Neural progenitor cell (in vitro differentiated cells): Measurements from ENCODE around the gene RASL10A. TPM values are rescaled to one million over a fixed set of nuclear protein-coding genes. Genes with fewer than 3 reads are reported as not detected.
"Not testable (repeated sequence)": the region's sequence is repeated elsewhere in the genome, so short reads cannot be mapped to it uniquely, and the experiment has no call there.

Experiments
- DNase-seq: peaks from one replicate; pipeline ENCODE4 v3.0.0-alpha.2; 2016; ENCODE audit warnings: low spot score
- H2AFZ ChIP-seq: fragments of 200-600 bp; sonication (generic); replicated peaks from 2 replicates; pipeline ENCODE4 v1.6.1; 2016; ENCODE audit warnings: antibody characterized with exemption
- H3F3A ChIP-seq: fragments of 200-600 bp; sonication (generic); 2 replicates; pipeline ENCODE4 v1.6.1; 2016; ENCODE audit warnings: antibody characterized with exemption, low read depth
- H3K27ac ChIP-seq: fragments of 200-600 bp; sonication (generic); 2 replicates; pipeline ENCODE4 v1.5.1; 2016; ENCODE audit warnings: mild to moderate bottlenecking
- H3K27me3 ChIP-seq: fragments of 200-600 bp; sonication (generic); 2 replicates; pipeline ENCODE4 v1.6.1; 2016; ENCODE audit warnings: mild to moderate bottlenecking, moderate library complexity
- H3K36me3 ChIP-seq: fragments of 200-600 bp; sonication (generic); 2 replicates; pipeline ENCODE4 v1.5.1; 2016
- H3K4me1 ChIP-seq: fragments of 200-600 bp; sonication (generic); 2 replicates; pipeline ENCODE4 v1.6.1; 2016; ENCODE audit warnings: mixed run types
- H3K4me2 ChIP-seq: fragments of 200-600 bp; sonication (generic); 2 replicates; pipeline ENCODE4 v1.6.1; 2016
- H3K4me3 ChIP-seq: fragments of 200-600 bp; sonication (generic); 2 replicates; pipeline ENCODE4 v1.5.1; 2016
- H3K79me2 ChIP-seq: fragments of 200-600 bp; sonication (generic); 2 replicates; pipeline ENCODE4 v1.6.1; 2016; ENCODE audit warnings: low read depth
- H3K9ac ChIP-seq: fragments of 200-600 bp; sonication (generic); 2 replicates; pipeline ENCODE4 v1.6.1; 2016
- H3K9me3 ChIP-seq: fragments of 200-600 bp; sonication (generic); 2 replicates; pipeline ENCODE4 v1.5.1; 2016; ENCODE audit warnings: low read depth
- H4K20me1 ChIP-seq: fragments of 200-600 bp; sonication (generic); 2 replicates; pipeline ENCODE4 v1.6.1; 2016; ENCODE audit warnings: low read depth
- H3K27ac Mint-ChIP-seq: 3 replicates; pipeline ENCODE4 v1.8.0; 2021; ENCODE audit warnings: mixed read lengths
- H3K27me3 Mint-ChIP-seq: 2 replicates; pipeline ENCODE4 v1.8.0; 2022; ENCODE audit warnings: low read depth, mild to moderate bottlenecking, inconsistent platforms, moderate library complexity, mixed read lengths; ENCODE audit not compliant: insufficient read depth
- H3K36me3 Mint-ChIP-seq: 3 replicates; pipeline ENCODE4 v1.8.0; 2021; ENCODE audit warnings: mixed read lengths
- H3K4me1 Mint-ChIP-seq: 3 replicates; pipeline ENCODE4 v1.8.0; 2021; ENCODE audit warnings: mixed read lengths
- H3K4me3 Mint-ChIP-seq: 3 replicates; pipeline ENCODE4 v1.8.0; 2021; ENCODE audit warnings: mild to moderate bottlenecking, moderate library complexity, mixed read lengths
- H3K9me3 Mint-ChIP-seq: 3 replicates; pipeline ENCODE4 v1.8.0; 2020; ENCODE audit warnings: mixed read lengths
- CTCF ChIP-seq: fragments of 200-600 bp; sonication (generic); IDR thresholded peaks from 2 replicates; pipeline ENCODE4 v1.5.1; 2017; ENCODE audit warnings: antibody characterized with exemption, mild to moderate bottlenecking
- EZH2 ChIP-seq: fragments of 200-600 bp; sonication (generic); IDR thresholded peaks from 2 replicates; pipeline ENCODE4 v1.6.1; 2017; ENCODE audit warnings: antibody characterized with exemption, mild to moderate bottlenecking, moderate library complexity
- EZH2phosphoT487 ChIP-seq: fragments of 200-600 bp; sonication (generic); IDR thresholded peaks from 2 replicates; pipeline ENCODE4 v1.6.1; 2017; ENCODE audit warnings: antibody characterized with exemption
- total RNA-seq: library from RNA; depleted of rRNA; stranded (reverse); fragments of >200 nt; gene quantifications from 2 replicates; pipeline ENCODE4 v1.2.3, GENCODE V29; 2015; ENCODE audit warnings: low replicate concordance

RASL10A gene
- total RNA-seq, 1 donor from 2014 or later = 0.26 TPM

- H3K4me1 Mint-ChIP-seq = peaks cover 13% of the 10 kb centered on the region
- Histone ChIP-seq H3K4me2 (peak overlapping the region; percentile 22), H3K27ac (no peak overlapping the region), H3K4me1 (peaks cover 6% of the 10 kb centered on the region), H3F3A (no peaks in the 10 kb centered on the region), H4K20me1 (peaks cover 9% of the 10 kb centered on the region), H3K9me3 (no peaks in the 10 kb centered on the region), H2AFZ (no peak overlapping the region), H3K79me2 (no peaks in the 10 kb centered on the region), H3K27me3 (no peaks in the 10 kb centered on the region), H3K36me3 (no peaks in the 10 kb centered on the region), H3K9ac (peak overlapping the region; percentile 32), H3K4me3 (no peak overlapping the region)
- TF ChIP-seq EZH2phosphoT487 = no peak
- TF ChIP-seq CTCF = no peak
- TF ChIP-seq EZH2 = no peak
- no peak overlapping the region for H3K4me3 Mint-ChIP-seq
- H3K36me3 Mint-ChIP-seq = peaks cover 22% of the 10 kb centered on the region
- H3K27me3 Mint-ChIP-seq = peaks cover 7% of the 10 kb centered on the region
- no peaks in the 10 kb centered on the region for H3K9me3 Mint-ChIP-seq
- DNase-seq = no peak
- no peak overlapping the region for H3K27ac Mint-ChIP-seq
Observed at GRCh38 chr22:29346659-29347058, 31.2 kb upstream of the RASL10A start.

- Histone ChIP-seq H3K27me3 (no peaks in the 10 kb centered on the region), H3K4me1 (peaks cover 6% of the 10 kb centered on the region), H3K27ac (peak overlapping the region; percentile 13), H3K4me3 (no peak overlapping the region), H3K4me2 (no peak overlapping the region), H3K9me3 (no peaks in the 10 kb centered on the region), H3F3A (no peaks in the 10 kb centered on the region), H2AFZ (no peak overlapping the region), H4K20me1 (peaks cover 9% of the 10 kb centered on the region), H3K9ac (peak overlapping the region; percentile 32), H3K79me2 (no peaks in the 10 kb centered on the region), H3K36me3 (no peaks in the 10 kb centered on the region)
- Mint-ChIP-seq H3K27me3 (peaks cover 7% of the 10 kb centered on the region), H3K27ac (no peak overlapping the region), H3K9me3 (no peaks in the 10 kb centered on the region), H3K4me3 (no peak overlapping the region), H3K4me1 (peaks cover 13% of the 10 kb centered on the region), H3K36me3 (peaks cover 18% of the 10 kb centered on the region)
- DNase-seq = no peak
- no peak for TF ChIP-seq EZH2
- TF ChIP-seq CTCF = no peak
- no peak for TF ChIP-seq EZH2phosphoT487
Observed at GRCh38 chr22:29345932-29346331, 30.4 kb upstream of the RASL10A start.

GRCh38 chr22:29344889-29345288 is 29.4 kb upstream of the RASL10A start:
- H3K4me3 ChIP-seq, H3K4me1 ChIP-seq, H3K27ac Mint-ChIP-seq, H3K79me2 ChIP-seq, H3K9ac ChIP-seq, H4K20me1 ChIP-seq, H2AFZ ChIP-seq, H3K36me3 ChIP-seq, H3K9me3 Mint-ChIP-seq, H3K27me3 ChIP-seq, DNase-seq, H3F3A ChIP-seq, H3K4me2 ChIP-seq, H3K27ac ChIP-seq, H3K4me3 Mint-ChIP-seq, H3K27me3 Mint-ChIP-seq, H3K9me3 ChIP-seq: not testable (repeated sequence)
- H3K36me3 Mint-ChIP-seq = peaks cover 16% of the 10 kb centered on the region
- H3K4me1 Mint-ChIP-seq = peaks cover 13% of the 10 kb centered on the region

- Histone ChIP-seq H3K36me3 (no peaks in the 10 kb centered on the region), H3K27ac (no peak overlapping the region), H3K4me3 (no peak overlapping the region), H3F3A (no peaks in the 10 kb centered on the region), H3K9ac (no peak overlapping the region), H3K4me2 (no peak overlapping the region), H3K27me3 (no peaks in the 10 kb centered on the region), H4K20me1 (peaks cover 9% of the 10 kb centered on the region), H3K4me1 (peaks cover 6% of the 10 kb centered on the region), H3K79me2 (no peaks in the 10 kb centered on the region), H2AFZ (no peak overlapping the region), H3K9me3 (no peaks in the 10 kb centered on the region)
- H3K27me3 Mint-ChIP-seq = peaks cover 7% of the 10 kb centered on the region
- no peak overlapping the region for H3K4me3 Mint-ChIP-seq
- DNase-seq = no peak
- H3K9me3 Mint-ChIP-seq = no peaks in the 10 kb centered on the region
- no peak for TF ChIP-seq EZH2phosphoT487
- no peak for TF ChIP-seq EZH2
- no peak for TF ChIP-seq CTCF
- peaks cover 13% of the 10 kb centered on the region for H3K4me1 Mint-ChIP-seq
- H3K36me3 Mint-ChIP-seq = peaks cover 21% of the 10 kb centered on the region
- peak overlapping the region; percentile 5 for H3K27ac Mint-ChIP-seq
Observed at GRCh38 chr22:29344137-29344536, 28.6 kb upstream of the RASL10A start.
